Measurements from ENCODE around the gene POLR3E.

DNA sequence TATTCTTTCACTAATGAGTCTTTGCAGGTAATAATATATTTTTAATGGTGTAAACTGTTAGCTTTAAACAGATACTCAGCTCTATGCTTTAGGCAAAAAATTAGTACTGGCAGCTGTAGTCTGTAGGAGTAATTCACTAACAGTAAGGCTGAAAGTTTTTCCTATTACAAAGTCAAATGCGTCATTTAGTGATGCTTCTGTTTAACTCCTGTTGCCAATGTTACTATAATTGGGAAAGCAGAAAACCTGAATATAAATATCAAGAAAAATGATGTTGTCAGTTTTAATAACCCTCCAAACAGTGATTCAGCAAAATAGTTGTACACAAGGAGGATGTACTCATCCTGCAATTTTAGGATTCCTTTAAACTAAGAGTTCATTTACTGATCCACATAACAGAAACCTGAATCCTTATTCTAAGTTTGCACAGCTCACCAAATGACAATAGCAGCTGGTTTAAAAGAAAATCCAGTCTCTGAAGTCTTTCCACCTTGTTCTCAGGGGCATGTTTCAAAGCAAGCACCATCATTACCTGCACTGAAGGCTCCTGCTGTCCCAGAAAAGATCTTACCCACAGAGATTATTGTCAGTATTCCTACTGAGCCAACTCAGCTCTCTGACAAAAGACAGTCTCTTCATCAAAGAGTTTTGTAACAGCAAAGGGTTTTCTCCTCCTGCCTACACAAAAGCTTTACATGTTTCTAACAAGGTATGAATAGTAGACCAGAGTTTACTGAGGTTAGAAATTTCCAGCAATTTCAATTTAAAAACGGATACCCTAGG is 73.0 kb downstream of the POLR3E start:
- TF ChIP-seq, protein P1, sequence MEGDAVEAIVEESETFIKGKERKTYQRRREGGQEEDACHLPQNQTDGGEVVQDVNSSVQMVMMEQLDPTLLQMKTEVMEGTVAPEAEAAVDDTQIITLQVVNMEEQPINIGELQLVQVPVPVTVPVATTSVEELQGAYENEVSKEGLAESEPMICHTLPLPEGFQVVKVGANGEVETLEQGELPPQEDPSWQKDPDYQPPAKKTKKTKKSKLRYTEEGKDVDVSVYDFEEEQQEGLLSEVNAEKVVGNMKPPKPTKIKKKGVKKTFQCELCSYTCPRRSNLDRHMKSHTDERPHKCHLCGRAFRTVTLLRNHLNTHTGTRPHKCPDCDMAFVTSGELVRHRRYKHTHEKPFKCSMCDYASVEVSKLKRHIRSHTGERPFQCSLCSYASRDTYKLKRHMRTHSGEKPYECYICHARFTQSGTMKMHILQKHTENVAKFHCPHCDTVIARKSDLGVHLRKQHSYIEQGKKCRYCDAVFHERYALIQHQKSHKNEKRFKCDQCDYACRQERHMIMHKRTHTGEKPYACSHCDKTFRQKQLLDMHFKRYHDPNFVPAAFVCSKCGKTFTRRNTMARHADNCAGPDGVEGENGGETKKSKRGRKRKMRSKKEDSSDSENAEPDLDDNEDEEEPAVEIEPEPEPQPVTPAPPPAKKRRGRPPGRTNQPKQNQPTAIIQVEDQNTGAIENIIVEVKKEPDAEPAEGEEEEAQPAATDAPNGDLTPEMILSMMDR (IDR thresholded peaks at IDR 0.05) = no peak
- TF ChIP-seq POLR2A (IDR thresholded peaks at IDR 0.05) = no peak

All from esophagus squamous epithelium (tissue), 4 donors.